K562 (cell line): Measurements from ENCODE around the gene NCKIPSD. TPM values are rescaled to one million over a fixed set of nuclear protein-coding genes. Genes with fewer than 3 reads are reported as not detected.

Experiments
- DDX20 ChIP-seq: fragments of 450-650 bp; IDR thresholded peaks from 2 replicates; pipeline ENCODE4 v1.6.1; 2016; ENCODE audit warnings: missing genetic modification characterization, low read depth, mild to moderate bottlenecking, missing compliant biosample characterization, moderate library complexity
- FOXK1 ChIP-seq: sonication (generic); formaldehyde crosslinking; IDR thresholded peaks from 2 replicates; pipeline ENCODE4 v1.8.0; 2022; ENCODE audit warnings: missing genetic modification reagents, mild to moderate bottlenecking, borderline replicate concordance
- GTF2E2 ChIP-seq: fragments of 200-800 bp; sonication (Bioruptor generic); IDR thresholded peaks from 2 replicates; pipeline ENCODE4 v1.6.1; 2016; ENCODE audit warnings: missing genetic modification characterization, missing compliant biosample characterization
- MXI1 ChIP-seq: IDR thresholded peaks from 2 replicates; pipeline ENCODE4 v1.6.1; 2011; ENCODE audit warnings: low read depth, mild to moderate bottlenecking, improper control_type of control experiment, low read length
- PYGO2 ChIP-seq: fragments of 450-650 bp; IDR thresholded peaks from 2 replicates; pipeline ENCODE4 v1.6.1; 2016; ENCODE audit warnings: mild to moderate bottlenecking, missing genetic modification characterization, moderate library complexity, missing compliant biosample characterization
- ZNF778 ChIP-seq: fragments of 450-650 bp; formaldehyde crosslinking; IDR thresholded peaks from 2 replicates; pipeline ENCODE4 v1.4.0; 2020; ENCODE audit warnings: mild to moderate bottlenecking, moderate library complexity
- polyA plus RNA-seq, 8 experiments: library from polyadenylated mRNA; depleted of rRNA in 4 of 8; stranded (reverse) in 5 of 8; unstranded in 3 of 8; fragments of >200 nt; fragmentation: Nextera tagmentation in 2 of 8; fragmentation: Illumina TruSeq in 1 of 8; extraction: Ambion mirVana in 2 of 8; extraction: Trizol in 1 of 8; gene quantifications; 2 replicates each; pipeline versions ENCODE4 v1.2.1 to v1.2.3, GENCODE V29; 2011 to 2014; ENCODE audit warnings: inconsistent platforms in 1 of 8, missing spikeins in 1 of 8
- total RNA-seq, 7 experiments: library from RNA; depleted of rRNA in 6 of 7; stranded (reverse); fragments of >200 nt in 6 of 7; fragmentation: Illumina TruSeq in 2 of 7; extraction: Trizol in 2 of 7; gene quantifications; 2 replicates each; pipeline versions ENCODE4 v1.2.1 to v1.2.3, GENCODE V29; 2011 to 2021; ENCODE audit warnings: low replicate concordance in 1 of 7
- TF ChIP-seq, protein P1 (sequence below), 2 experiments: fragments of 450-650 bp; IDR thresholded peaks; 2 replicates each; pipeline ENCODE4 v1.6.1; 2016; ENCODE audit warnings: mild to moderate bottlenecking in 2 of 2, borderline replicate concordance in 1 of 2, low read depth in 1 of 2, moderate library complexity in 1 of 2
- TF ChIP-seq, protein P2 (sequence below): fragments of 450-650 bp; IDR thresholded peaks from 2 replicates; pipeline ENCODE4 v1.7.1; 2018; ENCODE audit warnings: mild to moderate bottlenecking, low read depth; ENCODE audit not compliant: partially characterized antibody
- TF ChIP-seq, protein P3 (sequence below): fragments of 250-450 bp; sonication (Bioruptor Pico); IDR thresholded peaks from 2 replicates; pipeline ENCODE4 v1.4.0; 2020; ENCODE audit warnings: borderline replicate concordance
- TF ChIP-seq, protein P4 (sequence below): IDR thresholded peaks from 3 replicates; pipeline ENCODE4 v1.6.1; 2011; ENCODE audit warnings: borderline replicate concordance, mild to moderate bottlenecking; ENCODE audit not compliant: insufficient read length, insufficient read depth

NCKIPSD gene
- total and polyA plus RNA-seq, 9 of the 15 experiments (the other 6 are each of a cell fraction or from before 2014, with no cell fraction given), result 0.49 to 24.4 (median 12.3) TPM

DNA sequence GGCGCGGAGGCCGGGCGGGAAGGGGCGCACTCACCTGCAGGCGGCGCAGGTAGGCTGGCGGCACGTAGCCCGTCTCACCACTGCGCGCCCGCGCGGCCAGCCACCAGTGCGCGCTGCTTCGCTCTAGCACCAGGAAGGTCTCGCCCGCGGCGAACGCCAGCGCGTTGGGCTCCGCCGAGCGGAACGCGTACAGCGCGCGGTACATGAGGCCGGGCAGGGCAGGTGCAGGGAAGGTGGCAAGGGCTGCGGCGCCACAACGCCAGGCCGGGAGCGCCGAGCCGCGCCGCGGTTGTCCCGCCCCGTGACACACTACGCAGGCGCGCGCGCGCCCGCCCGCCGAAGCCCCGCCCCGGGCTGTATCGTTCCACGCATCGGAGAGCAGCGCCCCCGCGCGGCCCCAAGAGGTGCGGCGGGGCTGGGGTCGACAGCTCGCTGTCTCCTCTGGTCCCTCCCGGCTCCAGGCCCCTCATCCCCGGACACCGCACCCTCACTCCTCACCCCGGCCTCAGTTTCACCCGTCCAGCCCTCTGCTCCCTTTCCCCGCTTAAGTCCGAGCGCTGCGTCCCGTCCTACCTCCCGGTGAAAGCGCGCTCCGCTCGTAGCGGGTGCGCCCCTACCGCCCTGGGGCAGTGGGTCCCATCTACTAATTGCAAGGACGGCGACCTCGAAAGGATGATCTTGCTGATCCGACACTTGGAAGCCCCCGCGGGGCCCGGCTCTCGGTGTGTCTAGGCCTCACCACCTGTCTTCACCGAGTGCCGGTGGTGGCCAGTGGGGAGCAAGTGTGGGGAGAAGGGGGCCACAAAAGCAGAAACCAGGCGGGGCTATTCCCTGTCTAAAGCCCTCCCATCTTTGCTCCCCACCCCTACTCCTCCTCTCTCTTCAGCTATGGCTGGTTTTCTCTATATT lies at the start of gene NCKIPSD (continued):
- TF ChIP-seq, protein P1, sequence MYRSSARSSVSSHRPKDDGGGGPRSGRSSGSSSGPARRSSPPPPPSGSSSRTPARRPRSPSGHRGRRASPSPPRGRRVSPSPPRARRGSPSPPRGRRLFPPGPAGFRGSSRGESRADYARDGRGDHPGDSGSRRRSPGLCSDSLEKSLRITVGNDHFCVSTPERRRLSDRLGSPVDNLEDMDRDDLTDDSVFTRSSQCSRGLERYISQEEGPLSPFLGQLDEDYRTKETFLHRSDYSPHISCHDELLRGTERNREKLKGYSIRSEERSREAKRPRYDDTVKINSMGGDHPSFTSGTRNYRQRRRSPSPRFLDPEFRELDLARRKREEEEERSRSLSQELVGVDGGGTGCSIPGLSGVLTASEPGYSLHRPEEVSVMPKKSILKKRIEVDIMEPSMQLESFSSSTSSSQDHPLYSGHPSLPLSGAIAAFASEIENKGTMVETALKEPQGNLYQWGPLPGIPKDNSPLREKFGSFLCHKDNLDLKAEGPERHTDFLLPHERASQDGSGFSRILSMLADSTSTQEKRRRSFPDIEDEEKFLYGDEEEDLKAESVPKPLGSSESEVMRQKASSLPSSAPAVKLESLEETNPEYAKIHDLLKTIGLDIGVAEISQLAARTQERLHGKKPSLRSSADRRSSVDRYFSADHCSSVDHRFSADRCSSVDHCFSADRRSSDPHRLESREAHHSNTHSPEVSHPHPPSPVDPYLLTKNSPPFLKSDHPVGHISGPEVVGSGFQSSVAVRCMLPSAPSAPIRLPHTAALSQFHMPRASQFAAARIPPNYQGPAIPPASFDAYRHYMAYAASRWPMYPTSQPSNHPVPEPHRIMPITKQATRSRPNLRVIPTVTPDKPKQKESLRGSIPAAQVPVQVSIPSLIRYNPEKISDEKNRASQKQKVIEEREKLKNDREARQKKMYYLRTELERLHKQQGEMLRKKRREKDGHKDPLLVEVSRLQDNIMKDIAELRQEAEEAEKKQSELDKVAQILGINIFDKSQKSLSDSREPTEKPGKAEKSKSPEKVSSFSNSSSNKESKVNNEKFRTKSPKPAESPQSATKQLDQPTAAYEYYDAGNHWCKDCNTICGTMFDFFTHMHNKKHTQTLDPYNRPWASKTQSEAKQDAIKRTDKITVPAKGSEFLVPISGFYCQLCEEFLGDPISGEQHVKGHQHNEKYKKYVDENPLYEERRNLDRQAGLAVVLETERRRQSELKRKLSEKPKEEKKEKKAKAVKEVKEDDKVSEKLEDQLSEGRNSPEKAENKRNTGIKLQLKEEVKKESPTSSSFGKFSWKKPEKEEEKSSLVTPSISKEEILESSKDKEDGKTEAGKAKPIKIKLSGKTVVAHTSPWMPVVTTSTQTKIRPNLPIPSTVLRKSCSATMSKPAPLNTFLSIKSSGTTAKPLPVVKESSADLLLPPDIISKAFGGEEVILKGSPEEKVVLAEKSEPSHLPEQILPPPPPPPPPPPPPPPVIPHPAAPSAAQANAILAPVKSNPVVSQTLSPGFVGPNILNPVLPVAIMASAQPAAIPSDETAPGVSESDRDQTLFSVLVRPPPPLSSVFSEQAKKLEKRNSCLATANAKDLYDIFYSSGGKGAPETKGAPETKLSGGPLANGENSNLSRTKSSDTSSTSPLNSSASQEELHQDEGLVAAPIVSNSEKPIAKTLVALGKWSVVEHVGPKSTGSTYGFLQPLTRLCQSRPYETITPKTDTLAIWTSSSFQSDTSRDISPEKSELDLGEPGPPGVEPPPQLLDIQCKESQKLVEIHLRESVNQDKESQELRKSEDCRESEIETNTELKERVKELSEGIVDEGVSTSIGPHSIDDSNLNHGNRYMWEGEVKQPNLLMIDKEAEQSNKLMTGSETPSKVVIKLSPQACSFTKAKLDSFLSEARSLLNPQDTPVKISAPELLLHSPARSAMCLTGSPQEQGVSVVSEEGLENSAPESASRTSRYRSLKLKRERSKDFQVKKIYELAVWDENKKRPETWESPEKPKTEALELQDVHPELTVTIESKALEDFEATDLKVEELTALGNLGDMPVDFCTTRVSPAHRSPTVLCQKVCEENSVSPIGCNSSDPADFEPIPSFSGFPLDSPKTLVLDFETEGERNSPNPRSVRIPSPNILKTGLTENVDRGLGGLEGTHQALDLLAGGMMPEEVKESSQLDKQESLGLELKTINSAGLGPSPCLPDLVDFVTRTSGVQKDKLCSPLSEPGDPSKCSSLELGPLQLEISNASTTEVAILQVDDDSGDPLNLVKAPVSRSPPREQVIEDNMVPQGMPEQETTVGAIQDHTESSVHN (IDR thresholded peaks at IDR 0.05; ENCODE audit: borderline replicate concordance in 1 of 2, low read depth in 1 of 2), result no peak
- TF ChIP-seq, protein P2, sequence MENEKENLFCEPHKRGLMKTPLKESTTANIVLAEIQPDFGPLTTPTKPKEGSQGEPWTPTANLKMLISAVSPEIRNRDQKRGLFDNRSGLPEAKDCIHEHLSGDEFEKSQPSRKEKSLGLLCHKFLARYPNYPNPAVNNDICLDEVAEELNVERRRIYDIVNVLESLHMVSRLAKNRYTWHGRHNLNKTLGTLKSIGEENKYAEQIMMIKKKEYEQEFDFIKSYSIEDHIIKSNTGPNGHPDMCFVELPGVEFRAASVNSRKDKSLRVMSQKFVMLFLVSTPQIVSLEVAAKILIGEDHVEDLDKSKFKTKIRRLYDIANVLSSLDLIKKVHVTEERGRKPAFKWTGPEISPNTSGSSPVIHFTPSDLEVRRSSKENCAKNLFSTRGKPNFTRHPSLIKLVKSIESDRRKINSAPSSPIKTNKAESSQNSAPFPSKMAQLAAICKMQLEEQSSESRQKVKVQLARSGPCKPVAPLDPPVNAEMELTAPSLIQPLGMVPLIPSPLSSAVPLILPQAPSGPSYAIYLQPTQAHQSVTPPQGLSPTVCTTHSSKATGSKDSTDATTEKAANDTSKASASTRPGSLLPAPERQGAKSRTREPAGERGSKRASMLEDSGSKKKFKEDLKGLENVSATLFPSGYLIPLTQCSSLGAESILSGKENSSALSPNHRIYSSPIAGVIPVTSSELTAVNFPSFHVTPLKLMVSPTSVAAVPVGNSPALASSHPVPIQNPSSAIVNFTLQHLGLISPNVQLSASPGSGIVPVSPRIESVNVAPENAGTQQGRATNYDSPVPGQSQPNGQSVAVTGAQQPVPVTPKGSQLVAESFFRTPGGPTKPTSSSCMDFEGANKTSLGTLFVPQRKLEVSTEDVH, result no peak
- TF ChIP-seq DDX20, result no peak
- no peak for TF ChIP-seq GTF2E2 (tag)
- TF ChIP-seq, protein P3, sequence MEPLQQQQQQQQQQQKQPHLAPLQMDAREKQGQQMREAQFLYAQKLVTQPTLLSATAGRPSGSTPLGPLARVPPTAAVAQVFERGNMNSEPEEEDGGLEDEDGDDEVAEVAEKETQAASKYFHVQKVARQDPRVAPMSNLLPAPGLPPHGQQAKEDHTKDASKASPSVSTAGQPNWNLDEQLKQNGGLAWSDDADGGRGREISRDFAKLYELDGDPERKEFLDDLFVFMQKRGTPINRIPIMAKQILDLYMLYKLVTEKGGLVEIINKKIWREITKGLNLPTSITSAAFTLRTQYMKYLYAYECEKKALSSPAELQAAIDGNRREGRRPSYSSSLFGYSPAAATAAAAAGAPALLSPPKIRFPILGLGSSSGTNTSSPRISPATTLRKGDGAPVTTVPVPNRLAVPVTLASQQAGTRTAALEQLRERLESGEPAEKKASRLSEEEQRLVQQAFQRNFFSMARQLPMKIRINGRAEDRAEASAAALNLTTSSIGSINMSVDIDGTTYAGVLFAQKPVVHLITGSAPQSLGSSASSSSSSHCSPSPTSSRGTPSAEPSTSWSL (CRISPR knock-in tag), result no peak
- TF ChIP-seq PYGO2, result no peak
- no peak for TF ChIP-seq FOXK1 (CRISPR knock-in tag)
- no peak for TF ChIP-seq ZNF778 (CRISPR knock-in tag)
- no peak for TF ChIP-seq MXI1
- TF ChIP-seq, protein P4, sequence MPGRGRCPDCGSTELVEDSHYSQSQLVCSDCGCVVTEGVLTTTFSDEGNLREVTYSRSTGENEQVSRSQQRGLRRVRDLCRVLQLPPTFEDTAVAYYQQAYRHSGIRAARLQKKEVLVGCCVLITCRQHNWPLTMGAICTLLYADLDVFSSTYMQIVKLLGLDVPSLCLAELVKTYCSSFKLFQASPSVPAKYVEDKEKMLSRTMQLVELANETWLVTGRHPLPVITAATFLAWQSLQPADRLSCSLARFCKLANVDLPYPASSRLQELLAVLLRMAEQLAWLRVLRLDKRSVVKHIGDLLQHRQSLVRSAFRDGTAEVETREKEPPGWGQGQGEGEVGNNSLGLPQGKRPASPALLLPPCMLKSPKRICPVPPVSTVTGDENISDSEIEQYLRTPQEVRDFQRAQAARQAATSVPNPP, result no peak
